SK-N-MC (cell line): Measurements from ENCODE around the gene ERBIN.

Source experiments
- EZH2 ChIP-seq: fragments of 200-600 bp; sonication (generic); IDR thresholded peaks from one replicate; pipeline ENCODE4 v1.6.1; 2017; ENCODE audit warnings: antibody characterized with exemption
- POLR2AphosphoS5 ChIP-seq: IDR thresholded peaks from 2 replicates; pipeline ENCODE4 v1.6.1; 2012; ENCODE audit warnings: mild to moderate bottlenecking, low read depth, low read length, borderline replicate concordance

DNA sequence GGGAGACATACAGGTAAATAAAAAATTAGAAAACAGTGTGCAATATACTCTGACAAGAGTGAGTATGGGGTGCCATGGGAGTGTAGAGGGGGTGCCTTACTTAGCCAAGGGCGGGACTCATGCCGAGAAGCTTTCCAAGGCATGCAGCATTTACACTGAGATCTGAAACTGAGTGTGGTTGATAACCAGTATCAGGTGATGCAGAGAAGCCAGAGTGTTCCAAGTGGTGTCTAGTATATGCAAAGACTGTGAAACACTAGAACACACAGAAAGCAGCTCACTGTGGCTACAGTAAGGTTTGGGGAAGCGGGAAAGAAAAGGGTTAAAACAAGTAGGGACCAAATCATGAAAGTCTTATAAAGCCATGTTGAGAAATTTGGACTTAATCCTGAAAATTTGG is 30.5 kb upstream of the ERBIN start:
- TF ChIP-seq EZH2: no peak
- TF ChIP-seq POLR2AphosphoS5: no peak
